ENCODE results near the gene HBE1. TPM values are rescaled to one million over a fixed set of nuclear protein-coding genes. Genes with fewer than 3 reads are reported as not detected.

The HBE1 gene
- total RNA-seq, 1 donor from 2014 or later, result not detected

- Mint-ChIP-seq H3K4me1 (no peaks in the 10 kb centered on the region), H3K9me3 (no peaks in the 10 kb centered on the region), H3K27ac (no peak overlapping the region), H3K36me3 (ENCODE audit: low read depth) (no peaks in the 10 kb centered on the region), H3K4me3 (no peak overlapping the region), H3K27me3 (no peaks in the 10 kb centered on the region)
- DNase-seq, result no peak
- intact Hi-C loops (cut with micrococcal nuclease), result no loop called here
Observed at GRCh38 chr11:5228124-5228523, 41.6 kb downstream of the HBE1 start.

GRCh38 chr11:5227681-5228080, 42.1 kb downstream of the HBE1 start:
- DNase-seq, result no peak
- no peaks in the 10 kb centered on the region for H3K36me3 Mint-ChIP-seq (ENCODE audit: low read depth)
- intact Hi-C loops (cut with micrococcal nuclease), result no loop called here
- no peaks in the 10 kb centered on the region for H3K9me3 Mint-ChIP-seq
- no peak overlapping the region for H3K4me3 Mint-ChIP-seq
- H3K27ac Mint-ChIP-seq, result no peak overlapping the region
- H3K27me3 Mint-ChIP-seq, result no peaks in the 10 kb centered on the region
- H3K4me1 Mint-ChIP-seq, result no peaks in the 10 kb centered on the region

GRCh38 chr11:5226732-5227310, 42.9 kb downstream of the HBE1 start, which contains the start of gene HBB:
Gene HBB (minus strand): TSS chr11:5227071. CDS start chr11:5227021, 50 bp downstream.
- H3K4me1 Mint-ChIP-seq, result no peaks in the 10 kb centered on the region
- no peak for DNase-seq
- H3K27ac Mint-ChIP-seq, result no peak within 1 kb of the TSS
- H3K9me3 Mint-ChIP-seq, result no peaks in the 10 kb centered on the region
- H3K36me3 Mint-ChIP-seq (ENCODE audit: low read depth), result no peaks in the 10 kb centered on the region
- no peaks in the 10 kb centered on the region for H3K27me3 Mint-ChIP-seq
- H3K4me3 Mint-ChIP-seq, result no peak within 1 kb of the TSS
- intact Hi-C loops (cut with micrococcal nuclease), result no loop called here

GRCh38 chr11:5225480-5225871, 44.3 kb downstream of the HBE1 start:
- no peaks in the 10 kb centered on the region for H3K36me3 Mint-ChIP-seq (ENCODE audit: low read depth)
- H3K4me3 Mint-ChIP-seq, result no peak overlapping the region
- H3K4me1 Mint-ChIP-seq, result no peaks in the 10 kb centered on the region
- DNase-seq, result no peak
- no peaks in the 10 kb centered on the region for H3K27me3 Mint-ChIP-seq
- H3K9me3 Mint-ChIP-seq, result no peaks in the 10 kb centered on the region
- no peak overlapping the region for H3K27ac Mint-ChIP-seq
- intact Hi-C loops (cut with micrococcal nuclease), result no loop called here

- no peak for DNase-seq
- H3K27me3 Mint-ChIP-seq, result no peaks in the 10 kb centered on the region
- no peaks in the 10 kb centered on the region for H3K36me3 Mint-ChIP-seq (ENCODE audit: low read depth)
- H3K9me3 Mint-ChIP-seq, result no peaks in the 10 kb centered on the region
- no peaks in the 10 kb centered on the region for H3K4me1 Mint-ChIP-seq
- H3K27ac Mint-ChIP-seq, result no peak overlapping the region
- H3K4me3 Mint-ChIP-seq, result no peak overlapping the region
- intact Hi-C loops (cut with micrococcal nuclease), result no loop called here
Observed at GRCh38 chr11:5224538-5225479, 44.9 kb downstream of the HBE1 start.

GRCh38 chr11:5223686-5224085, 46.1 kb downstream of the HBE1 start:
- no peak for DNase-seq
- H3K27me3 Mint-ChIP-seq, result no peaks in the 10 kb centered on the region

GRCh38 chr11:5223146-5223545, 46.6 kb downstream of the HBE1 start:
- DNase-seq, result no peak
- Mint-ChIP-seq H3K4me1 (no peaks in the 10 kb centered on the region), H3K27me3 (no peaks in the 10 kb centered on the region), H3K4me3 (no peak overlapping the region), H3K27ac (no peak overlapping the region), H3K36me3 (ENCODE audit: low read depth) (no peaks in the 10 kb centered on the region), H3K9me3 (no peaks in the 10 kb centered on the region)
- intact Hi-C loops (cut with micrococcal nuclease), result no loop called here

More at GRCh38 chr11:5223686-5224085, 46.1 kb downstream of the HBE1 start:
- Mint-ChIP-seq H3K4me3 (no peak overlapping the region), H3K27ac (no peak overlapping the region), H3K36me3 (ENCODE audit: low read depth) (no peaks in the 10 kb centered on the region), H3K9me3 (no peaks in the 10 kb centered on the region), H3K4me1 (no peaks in the 10 kb centered on the region)
- intact Hi-C loops (cut with micrococcal nuclease), result no loop called here

Other genes starting within 250 kb of the HBE1 start
- gene OR52J3, start 223.4 kb downstream of the HBE1 start, total RNA-seq, result not detected in 2 replicates
- not detected in 2 replicates for gene OR52E2, start 210.3 kb downstream of the HBE1 start, total RNA-seq
- gene OR52E1, start 200.4 kb downstream of the HBE1 start, total RNA-seq, result not detected in 2 replicates
- gene OR52A5, start 131.6 kb downstream of the HBE1 start, total RNA-seq, result not detected in 2 replicates
- not detected in 2 replicates for gene OR52A1, start 115.2 kb downstream of the HBE1 start, total RNA-seq
- gene OR51V1, start 69.3 kb downstream of the HBE1 start, total RNA-seq, result not detected in 2 replicates
- not detected in 2 replicates for gene HBB, start 42.9 kb downstream of the HBE1 start, total RNA-seq
- gene HBD, start 35.5 kb downstream of the HBE1 start, total RNA-seq, result not detected in 2 replicates
- gene HBG1, start 20.1 kb downstream of the HBE1 start, total RNA-seq, result not detected in 2 replicates
- not detected in 2 replicates for gene HBG2, start 15.2 kb downstream of the HBE1 start, total RNA-seq
- gene OR51B4, start 32.0 kb upstream of the HBE1 start, total RNA-seq, result not detected in 2 replicates
- gene OR51B2, start 54.4 kb upstream of the HBE1 start, total RNA-seq, result not detected in 2 replicates
- not detected in 2 replicates for gene OR51B5, start 73.6 kb upstream of the HBE1 start, total RNA-seq
- gene OR51B6, start 81.6 kb upstream of the HBE1 start, total RNA-seq, result not detected in 2 replicates
- not detected in 2 replicates for gene OR51M1, start 113.9 kb upstream of the HBE1 start, total RNA-seq
- not detected in 2 replicates for gene OR51Q1, start 152.2 kb upstream of the HBE1 start, total RNA-seq
- not detected in 2 replicates for gene OR51I1, start 171.6 kb upstream of the HBE1 start, total RNA-seq
- gene OR51I2, start 179.4 kb upstream of the HBE1 start, total RNA-seq, result not detected in 2 replicates
- not detected in 2 replicates for gene OR52D1, start 218.7 kb upstream of the HBE1 start, total RNA-seq
- gene UBQLN3, start 240.0 kb upstream of the HBE1 start, total RNA-seq, result not detected in 2 replicates
- gene UBQLNL, start 246.8 kb upstream of the HBE1 start, total RNA-seq, result not detected in 2 replicates